CD4-positive, alpha-beta T cell (primary cell): ENCODE measurements around the gene PTPRN2. TPM values are rescaled to one million over a fixed set of nuclear protein-coding genes. Genes with fewer than 3 reads are reported as not detected.

ENCODE experiments used
- ATAC-seq: fragments of 200-7000 bp; cut with Tn5 transposase; one replicate; pipeline ENCODE4 v1.10.0; 2022; ENCODE audit warnings: mild to moderate bottlenecking; ENCODE audit not compliant: poor library complexity
- CTCF ChIA-PET: fragments of 350-600 bp; sonication (Branson Sonifier 250); formaldehyde crosslinking; loops from one replicate; lab custom pipeline; 2021; ENCODE audit warnings: antibody characterized with exemption, inconsistent platforms; lab: Charles Lee
- POLR2A ChIA-PET: fragments of 350-600 bp; sonication (Branson Sonifier 250); formaldehyde crosslinking; loops from one replicate; lab custom pipeline; 2021; ENCODE audit warnings: antibody characterized with exemption, inconsistent platforms; lab: Charles Lee
- DNase-seq, 14 experiments: peaks; one replicate each; pipeline ENCODE4 v3.0.0-alpha.2; 2013 to 2020; ENCODE audit warnings: mixed read lengths in 2 of 14
- H3K27ac ChIP-seq, 2 donors: one replicate each; pipeline versions ENCODE4 v1.5.1 to v1.7.0; 2013; ENCODE audit warnings: low read length in 2 of 2, low read depth in 1 of 2, mild to moderate bottlenecking in 1 of 2
- H3K27me3 ChIP-seq, 2 experiments: 1 replicate in 1 of 2; 2 replicates in 1 of 2; pipeline versions ENCODE4 v1.6.1 to v1.7.0; 2013; ENCODE audit warnings: low read length in 2 of 2, control low read depth in 1 of 2, mild to moderate bottlenecking in 1 of 2, moderate library complexity in 1 of 2; ENCODE audit not compliant: insufficient read depth in 2 of 2, control insufficient read depth in 1 of 2
- H3K36me3 ChIP-seq: one replicate; pipeline ENCODE4 v1.6.1; 2013; ENCODE audit warnings: low read length, control low read depth; ENCODE audit not compliant: insufficient read depth
- H3K4me1 ChIP-seq: one replicate; pipeline ENCODE4 v1.6.1; 2013; ENCODE audit warnings: low read length, control low read depth; ENCODE audit not compliant: insufficient read depth
- H3K4me3 ChIP-seq: one replicate; pipeline ENCODE4 v1.5.1; 2013; ENCODE audit warnings: mild to moderate bottlenecking, low read length, moderate library complexity
- H3K9me3 ChIP-seq, 2 experiments: 1 replicate in 1 of 2; 2 replicates in 1 of 2; pipeline versions ENCODE4 v1.6.1 to v1.7.0; 2013; ENCODE audit warnings: low read length in 2 of 2, mild to moderate bottlenecking in 2 of 2, control low read depth in 1 of 2, moderate library complexity in 1 of 2; ENCODE audit not compliant: control insufficient read depth in 1 of 2, insufficient read depth in 1 of 2
- H3K27ac Mint-ChIP-seq: one replicate; pipeline ENCODE4 v1.8.0; 2020; ENCODE audit warnings: mixed read lengths
- H3K27me3 Mint-ChIP-seq: one replicate; pipeline ENCODE4 v1.8.0; 2021; ENCODE audit warnings: mixed read lengths
- H3K36me3 Mint-ChIP-seq: one replicate; pipeline ENCODE4 v1.8.0; 2021; ENCODE audit warnings: low read depth, mixed read lengths
- H3K4me1 Mint-ChIP-seq: one replicate; pipeline ENCODE4 v1.8.0; 2021; ENCODE audit warnings: low read depth, mixed read lengths
- H3K4me3 Mint-ChIP-seq: one replicate; pipeline ENCODE4 v1.8.0; 2020; ENCODE audit warnings: mild to moderate bottlenecking, mixed read lengths
- H3K9me3 Mint-ChIP-seq: one replicate; pipeline ENCODE4 v1.8.0; 2020; ENCODE audit warnings: mixed read lengths
- intact Hi-C, 2 experiments: fragments of 100-400 bp; cut with DNase I in 1 of 2; cut with micrococcal nuclease in 1 of 2; formaldehyde crosslinking; loops; one replicate each; pipeline versions ENCODE4 v1.15.1 to v1.9.0; 2023 to 2025; cut with DNase I, micrococcal nuclease
- total RNA-seq, 174 experiments: library from RNA in 2 of 174; stranded (reverse) in 2 of 174; gene quantifications; one replicate each; pipeline ENCODE4 v1.2.3 and lab custom pipeline; 2021 to 2026
- TF ChIP-seq, protein P1 (sequence below): fragments of 200-600 bp; IDR thresholded peaks from one replicate; pipeline ENCODE4 v1.8.0; 2022; ENCODE audit warnings: antibody characterized with exemption, mild to moderate bottlenecking

The PTPRN2 gene
- total RNA-seq, 2 experiments from 2014 or later = 0.34 to 0.44 TPM

DNA sequence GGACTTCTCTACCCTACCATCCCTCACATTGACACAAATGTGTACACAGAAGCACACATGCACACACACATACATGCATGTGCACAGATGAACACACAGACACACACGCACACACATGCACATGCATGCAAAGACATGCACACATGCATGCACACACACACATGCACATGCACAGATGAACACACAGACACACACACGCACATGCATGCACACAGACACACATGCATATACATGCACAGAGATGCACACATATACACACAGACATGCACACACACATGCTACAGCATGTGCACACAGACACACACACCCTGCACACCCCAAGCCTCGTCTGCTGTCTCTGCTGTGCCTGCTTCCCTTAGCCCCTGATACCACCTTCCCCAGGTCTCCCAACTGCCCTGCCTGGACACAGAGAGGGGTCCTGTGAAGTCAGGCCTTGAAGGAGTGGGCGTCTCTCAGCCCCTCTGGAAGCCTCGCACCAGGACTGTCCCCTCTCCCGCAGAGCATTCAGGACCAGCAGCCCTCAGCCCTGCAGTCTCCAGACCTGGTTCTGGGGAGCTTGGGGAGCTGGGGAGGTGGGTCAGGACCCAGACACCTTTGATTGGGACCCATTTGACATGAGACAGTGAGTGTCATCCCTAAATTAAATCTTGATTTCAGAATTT is 1069.0 kb downstream of the PTPRN2 start:
- ATAC-seq (no peak), DNase-seq (peak in 1 of 14 experiments; percentile 16)
- no peaks in the 10 kb centered on the region for H3K9me3 Mint-ChIP-seq
- H3K4me3 Mint-ChIP-seq = no peak overlapping the region
- TF ChIP-seq, protein P1, sequence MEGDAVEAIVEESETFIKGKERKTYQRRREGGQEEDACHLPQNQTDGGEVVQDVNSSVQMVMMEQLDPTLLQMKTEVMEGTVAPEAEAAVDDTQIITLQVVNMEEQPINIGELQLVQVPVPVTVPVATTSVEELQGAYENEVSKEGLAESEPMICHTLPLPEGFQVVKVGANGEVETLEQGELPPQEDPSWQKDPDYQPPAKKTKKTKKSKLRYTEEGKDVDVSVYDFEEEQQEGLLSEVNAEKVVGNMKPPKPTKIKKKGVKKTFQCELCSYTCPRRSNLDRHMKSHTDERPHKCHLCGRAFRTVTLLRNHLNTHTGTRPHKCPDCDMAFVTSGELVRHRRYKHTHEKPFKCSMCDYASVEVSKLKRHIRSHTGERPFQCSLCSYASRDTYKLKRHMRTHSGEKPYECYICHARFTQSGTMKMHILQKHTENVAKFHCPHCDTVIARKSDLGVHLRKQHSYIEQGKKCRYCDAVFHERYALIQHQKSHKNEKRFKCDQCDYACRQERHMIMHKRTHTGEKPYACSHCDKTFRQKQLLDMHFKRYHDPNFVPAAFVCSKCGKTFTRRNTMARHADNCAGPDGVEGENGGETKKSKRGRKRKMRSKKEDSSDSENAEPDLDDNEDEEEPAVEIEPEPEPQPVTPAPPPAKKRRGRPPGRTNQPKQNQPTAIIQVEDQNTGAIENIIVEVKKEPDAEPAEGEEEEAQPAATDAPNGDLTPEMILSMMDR = no peak
- intact Hi-C loops = loop anchor here in 1 of 2 experiments (5.0 kb wide), 1 partner anchor 86 kb away; no protein-coding TSS in a partner anchor
- no peaks in the 10 kb centered on the region for H3K27me3 Mint-ChIP-seq
- Histone ChIP-seq H3K4me1 (no peaks in the 10 kb centered on the region), H3K9me3 (no peaks in the 10 kb centered on the region), H3K27me3 (no peaks in the 10 kb centered on the region), H3K4me3 (no peak overlapping the region), H3K27ac (no peak overlapping the region), H3K36me3 (no peaks in the 10 kb centered on the region)
- no peaks in the 10 kb centered on the region for H3K4me1 Mint-ChIP-seq
- H3K27ac Mint-ChIP-seq = no peak overlapping the region
- no peaks in the 10 kb centered on the region for H3K36me3 Mint-ChIP-seq
- POLR2A ChIA-PET = no interaction called here
- CTCF ChIA-PET = no interaction called here

DNA sequence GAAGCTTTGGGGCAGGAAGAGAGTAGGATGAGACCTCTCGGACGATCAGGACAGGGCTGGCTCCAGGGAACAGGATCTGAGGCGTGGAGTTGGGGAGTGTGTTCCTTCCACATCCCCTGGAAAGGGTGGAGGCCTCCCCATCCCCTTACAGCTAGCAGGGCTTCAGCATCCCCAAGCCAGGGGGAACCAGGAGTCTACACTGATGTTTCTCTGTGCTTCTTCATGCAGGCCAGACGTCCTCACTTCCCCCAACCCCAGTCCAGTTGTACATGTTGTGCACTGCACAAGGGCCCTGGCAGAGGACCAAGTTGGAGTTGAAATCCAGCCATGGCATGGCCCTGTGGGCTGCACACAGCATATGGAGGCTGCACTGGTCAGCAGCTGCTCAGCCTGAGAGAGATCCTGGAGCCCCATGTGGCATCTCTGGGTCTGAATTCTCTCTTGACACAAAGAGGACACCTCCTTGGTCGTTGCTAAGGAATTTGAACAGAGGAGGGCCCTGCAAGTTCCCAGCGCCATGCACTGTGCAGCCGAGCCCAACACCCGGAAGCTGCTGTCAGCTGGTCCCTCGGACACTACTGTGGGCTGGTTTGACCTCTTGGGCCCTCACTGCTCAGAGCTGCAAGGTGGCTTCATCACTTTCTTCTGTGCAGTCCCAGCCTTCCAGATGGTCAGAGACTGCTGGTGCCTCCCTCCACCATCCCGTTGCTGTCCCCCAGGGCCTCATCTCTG is 1069.7 kb downstream of the PTPRN2 start:
- TF ChIP-seq, protein P1 = no peak
- no peaks in the 10 kb centered on the region for H3K36me3 Mint-ChIP-seq

DNA sequence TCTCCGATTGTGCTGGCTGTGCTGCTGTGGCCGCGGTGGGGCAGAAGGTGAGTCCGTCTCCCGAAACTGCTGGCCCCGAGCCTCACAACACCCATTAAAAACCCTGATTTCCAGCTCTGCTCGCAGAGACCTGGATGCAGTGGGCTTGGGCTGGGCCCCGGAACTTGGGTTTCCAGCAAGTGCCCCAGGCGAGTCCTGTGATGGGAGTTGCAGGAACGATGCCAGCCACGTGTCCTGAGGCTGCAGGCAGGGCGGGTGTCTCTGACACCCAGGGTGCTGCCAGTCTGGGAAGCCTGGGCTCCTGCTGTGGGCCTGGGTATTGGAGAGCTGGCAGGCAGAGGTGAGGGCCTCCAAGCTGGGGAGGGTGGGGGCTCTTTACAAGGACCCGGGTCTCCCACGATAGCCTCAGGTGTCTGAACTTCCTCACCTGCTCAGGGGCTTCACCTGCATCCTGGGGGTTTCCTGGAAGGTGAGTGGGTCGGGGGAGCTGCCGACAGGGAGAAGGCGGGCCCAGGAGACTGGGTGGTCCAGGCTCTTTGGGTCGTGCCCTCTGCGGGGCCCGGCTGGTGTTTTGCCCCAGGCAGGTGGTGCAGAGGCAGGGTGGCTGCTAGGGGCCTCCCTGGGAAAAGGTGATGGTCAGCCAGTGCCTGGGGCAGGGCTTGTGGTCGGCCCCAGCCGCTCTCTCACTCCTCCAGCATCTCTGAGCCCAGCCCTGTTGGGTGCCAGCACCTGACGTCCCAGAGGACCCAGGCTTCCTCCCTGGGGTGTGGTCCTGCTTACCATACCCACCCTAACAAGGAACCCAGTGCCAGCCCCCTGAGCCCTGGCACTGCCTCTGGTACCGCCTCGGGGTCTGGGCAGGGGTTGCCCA is 1070.5 kb downstream of the PTPRN2 start:
- no peaks in the 10 kb centered on the region for H3K27me3 ChIP-seq
- H3K27ac Mint-ChIP-seq = no peak overlapping the region
- intact Hi-C loops = loop anchor here in 1 of 2 experiments (5.0 kb wide), 1 partner anchor 85 kb away; no protein-coding TSS in a partner anchor
- ChIA-PET POLR2A (no interaction called here), CTCF (no interaction called here)
- no peaks in the 10 kb centered on the region for H3K9me3 ChIP-seq
- no peak for ATAC-seq
- H3K4me3 Mint-ChIP-seq = no peak overlapping the region
- no peaks in the 10 kb centered on the region for H3K36me3 Mint-ChIP-seq
- H3K4me3 ChIP-seq = no peak overlapping the region
- H3K4me1 ChIP-seq = no peaks in the 10 kb centered on the region
- H3K9me3 Mint-ChIP-seq = peaks cover 2% of the 10 kb centered on the region
- no peaks in the 10 kb centered on the region for H3K27me3 Mint-ChIP-seq
- DNase-seq = no peak
- TF ChIP-seq, protein P1 = no peak
- no peaks in the 10 kb centered on the region for H3K4me1 Mint-ChIP-seq
- no peaks in the 10 kb centered on the region for H3K36me3 ChIP-seq
- H3K27ac ChIP-seq = no peak overlapping the region

More for the DNA sequence above, 1069.7 kb downstream of the PTPRN2 start:
- Histone ChIP-seq H3K27me3 (no peaks in the 10 kb centered on the region), H3K27ac (no peak overlapping the region), H3K9me3 (no peaks in the 10 kb centered on the region), H3K4me1 (no peaks in the 10 kb centered on the region), H3K36me3 (no peaks in the 10 kb centered on the region), H3K4me3 (no peak overlapping the region)
- H3K4me1 Mint-ChIP-seq = no peaks in the 10 kb centered on the region
- H3K27ac Mint-ChIP-seq = no peak overlapping the region
- DNase-seq (peak in 1 of 14 experiments; percentile 28), ATAC-seq (no peak)
- intact Hi-C loops = loop anchor here in 1 of 2 experiments (5.0 kb wide), 1 partner anchor 86 kb away; no protein-coding TSS in a partner anchor
- H3K4me3 Mint-ChIP-seq = no peak overlapping the region
- POLR2A ChIA-PET = no interaction called here
- CTCF ChIA-PET = no interaction called here
- H3K9me3 Mint-ChIP-seq = no peaks in the 10 kb centered on the region
- no peaks in the 10 kb centered on the region for H3K27me3 Mint-ChIP-seq
